Endometrium (tissue), 2 donors: Measurements from ENCODE around the gene CMTM6.
"Not testable (repeated sequence)": the region's sequence is repeated elsewhere in the genome, so short reads cannot be mapped to it uniquely, and the experiment has no call there.

ENCODE experiments used
- FAIRE-seq: peaks from 2 replicates; lab custom pipeline; 2012; peaks lifted over from hg19 to GRCh38; lab: Jason Lieb, UNC
- donor health status: control.
- donor health status: control.

CMTM6 gene

GRCh38 chr3:32502118-32502945 lies at the start of gene CMTM6:
Gene CMTM6, minus strand, starts transcription at chr3:32502852. Its CDS starts 107 bp downstream, at chr3:32502745.
- no peak for FAIRE-seq

- no peak for FAIRE-seq
Measured at GRCh38 chr3:32552013-32552412, 49.4 kb upstream of the CMTM6 start.

- no peak for FAIRE-seq
Measured at GRCh38 chr3:32551496-32551895, 48.8 kb upstream of the CMTM6 start.

- no peak for FAIRE-seq
Measured at GRCh38 chr3:32551087-32551486, 48.4 kb upstream of the CMTM6 start.

GRCh38 chr3:32545305-32545704 lies 42.7 kb upstream of the CMTM6 start:
- FAIRE-seq = no peak

- FAIRE-seq = no peak
Measured at GRCh38 chr3:32544894-32545293, 42.2 kb upstream of the CMTM6 start.

- FAIRE-seq = no peak
Measured at GRCh38 chr3:32542807-32543206, 40.2 kb upstream of the CMTM6 start.

GRCh38 chr3:32540899-32541298 lies 38.2 kb upstream of the CMTM6 start:
- FAIRE-seq = no peak

GRCh38 chr3:32532434-32532833 lies 29.8 kb upstream of the CMTM6 start:
- no peak for FAIRE-seq

GRCh38 chr3:32531010-32531647 lies 28.5 kb upstream of the CMTM6 start:
- no peak for FAIRE-seq

GRCh38 chr3:32525720-32526119 lies 23.1 kb upstream of the CMTM6 start:
- FAIRE-seq = no peak

- FAIRE-seq = no peak
Measured at GRCh38 chr3:32522682-32523081, 20.0 kb upstream of the CMTM6 start.

GRCh38 chr3:32518921-32519320 lies 16.3 kb upstream of the CMTM6 start:
- not testable (repeated sequence) for FAIRE-seq

GRCh38 chr3:32516751-32517150 lies 14.1 kb upstream of the CMTM6 start:
- not testable (repeated sequence) for FAIRE-seq

GRCh38 chr3:32511005-32511404 lies 8.4 kb upstream of the CMTM6 start:
- FAIRE-seq = no peak

GRCh38 chr3:32510075-32510724 lies 7.5 kb upstream of the CMTM6 start:
- FAIRE-seq = peak; percentile 91

GRCh38 chr3:32508711-32509110 lies 6.1 kb upstream of the CMTM6 start:
- no peak for FAIRE-seq

- no peak for FAIRE-seq
Measured at GRCh38 chr3:32506466-32506865, 3.8 kb upstream of the CMTM6 start.

- FAIRE-seq = no peak
Measured at GRCh38 chr3:32502946-32503286, 264 bp upstream of the CMTM6 start.

GRCh38 chr3:32501783-32502117 lies 902 bp downstream of the CMTM6 start:
- FAIRE-seq = peak; percentile 57

- FAIRE-seq = no peak
Measured at GRCh38 chr3:32500880-32501782, 1.5 kb downstream of the CMTM6 start.

GRCh38 chr3:32500231-32500630 lies 2.4 kb downstream of the CMTM6 start:
- FAIRE-seq = no peak
